Measurements from ENCODE around the gene SLC28A1.
"Not testable (repeated sequence)": the region's sequence is repeated elsewhere in the genome, so short reads cannot be mapped to it uniquely, and the experiment has no call there.

The SLC28A1 gene

DNA sequence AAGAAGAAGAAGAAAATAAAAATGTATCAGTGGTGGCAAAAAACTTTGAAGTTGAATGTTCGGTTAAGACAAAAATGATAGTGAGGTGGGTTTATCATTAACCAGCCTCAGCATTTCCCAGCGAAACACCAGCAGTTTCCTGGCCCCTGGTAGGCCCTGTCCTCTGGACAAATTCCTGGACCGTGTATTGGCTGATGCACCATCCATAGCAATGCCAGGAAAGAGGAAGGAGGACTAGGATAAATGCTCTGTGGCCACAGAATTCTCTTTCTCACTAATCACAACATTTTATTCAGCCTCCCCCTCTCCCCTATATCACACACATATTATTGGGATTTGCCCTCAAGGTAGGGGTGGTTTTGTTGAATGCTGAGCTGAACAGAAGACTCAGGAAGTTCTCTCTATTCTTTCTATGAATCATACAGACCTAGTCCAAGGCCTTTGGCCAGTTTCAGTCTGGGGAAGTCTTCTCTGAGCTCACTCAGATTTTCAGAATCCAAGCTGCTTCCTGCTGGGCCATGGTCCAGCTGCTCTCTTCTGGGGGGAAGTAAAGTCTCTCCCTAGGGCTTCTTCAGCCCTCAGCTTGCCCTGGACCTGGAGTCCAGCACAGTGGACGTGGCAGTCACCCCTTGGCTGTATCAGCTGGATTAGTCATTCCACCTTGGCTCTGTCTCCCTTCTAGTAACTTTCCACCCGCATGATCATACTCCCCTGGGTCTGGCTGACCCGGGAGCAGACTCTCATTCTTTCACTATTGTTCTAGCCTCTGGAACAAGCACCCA, 27.6 kb downstream of the SLC28A1 start:
- DNase-seq: no peak

GRCh38 chr15:84913360-84913723, 28.9 kb downstream of the SLC28A1 start:
- DNase-seq: no peak

- DNase-seq: no peak
These were observed 29.9 kb downstream of the SLC28A1 start for GRCh38 chr15:84914351-84914750.

DNA sequence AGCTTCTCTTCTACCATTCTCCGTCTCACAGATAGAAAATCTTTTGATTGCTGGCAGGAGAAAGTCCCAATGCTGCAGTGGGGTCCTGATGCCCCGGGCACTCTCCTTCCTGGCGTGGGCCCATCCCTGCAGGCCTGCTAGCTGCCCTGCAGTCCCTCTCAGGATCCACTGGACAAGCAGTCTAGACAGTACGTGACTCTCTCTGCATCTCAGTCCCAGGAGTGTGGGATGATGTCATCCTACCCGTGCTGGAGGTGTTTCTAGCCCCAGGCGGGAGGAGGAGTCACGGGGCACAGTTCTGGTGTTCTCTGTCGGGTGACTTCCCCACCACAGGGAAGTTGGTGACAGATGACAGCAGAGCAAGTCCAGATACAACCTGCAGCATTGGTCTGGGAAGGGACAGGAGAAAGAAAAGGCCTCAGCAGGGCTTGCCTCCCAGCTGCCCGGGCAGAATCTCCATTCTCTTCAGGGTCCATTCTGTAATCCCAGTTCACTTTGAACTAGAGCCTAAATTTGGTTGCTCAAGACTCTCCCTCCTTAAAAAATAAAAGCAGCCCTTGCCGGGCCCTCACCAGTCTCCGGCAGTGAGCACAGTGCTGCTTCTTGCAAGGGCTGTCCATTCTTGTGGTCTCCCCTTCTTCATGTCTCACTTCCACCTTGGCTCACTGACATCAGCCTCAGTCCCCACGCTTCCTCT, 30.6 kb downstream of the SLC28A1 start:
- DNase-seq: no peak

DNA sequence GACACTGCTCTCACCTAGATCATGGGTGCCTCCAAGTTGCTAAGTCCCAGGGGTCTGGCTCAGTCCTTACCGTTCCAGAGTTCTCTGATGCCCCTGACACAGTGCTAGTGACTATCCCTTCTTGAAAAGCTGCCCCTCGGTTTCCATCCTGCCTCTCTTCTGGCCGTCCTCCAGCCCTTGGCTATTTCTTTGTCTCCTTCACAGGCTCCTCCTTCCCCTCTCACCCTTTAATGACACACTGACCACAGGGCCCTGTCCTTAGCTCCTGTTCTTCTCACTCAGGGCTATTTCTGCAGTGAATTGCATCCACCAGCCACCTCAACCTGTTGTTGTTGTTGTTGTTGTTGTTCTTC, 31.1 kb downstream of the SLC28A1 start:
- DNase-seq: no peak

DNA sequence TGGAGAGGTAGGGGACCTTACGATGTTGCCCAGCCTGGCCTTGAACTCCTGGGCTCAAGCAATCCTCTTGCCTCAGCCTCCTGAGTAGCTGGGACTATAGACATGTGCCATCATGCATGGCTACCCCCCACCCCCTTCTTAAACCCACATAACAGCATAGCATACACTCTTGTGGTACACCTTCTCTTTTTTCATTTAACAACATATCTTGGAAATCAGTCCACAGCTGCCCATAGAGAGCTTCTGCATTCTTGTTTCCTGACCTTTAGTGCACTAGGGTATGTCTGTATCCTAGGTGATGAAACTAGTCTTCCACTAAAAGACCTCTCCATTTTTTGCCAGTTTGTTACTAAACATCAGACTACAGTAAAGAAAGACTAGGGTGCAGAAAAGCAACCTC, 33.0 kb downstream of the SLC28A1 start:
- no peak for DNase-seq

DNA sequence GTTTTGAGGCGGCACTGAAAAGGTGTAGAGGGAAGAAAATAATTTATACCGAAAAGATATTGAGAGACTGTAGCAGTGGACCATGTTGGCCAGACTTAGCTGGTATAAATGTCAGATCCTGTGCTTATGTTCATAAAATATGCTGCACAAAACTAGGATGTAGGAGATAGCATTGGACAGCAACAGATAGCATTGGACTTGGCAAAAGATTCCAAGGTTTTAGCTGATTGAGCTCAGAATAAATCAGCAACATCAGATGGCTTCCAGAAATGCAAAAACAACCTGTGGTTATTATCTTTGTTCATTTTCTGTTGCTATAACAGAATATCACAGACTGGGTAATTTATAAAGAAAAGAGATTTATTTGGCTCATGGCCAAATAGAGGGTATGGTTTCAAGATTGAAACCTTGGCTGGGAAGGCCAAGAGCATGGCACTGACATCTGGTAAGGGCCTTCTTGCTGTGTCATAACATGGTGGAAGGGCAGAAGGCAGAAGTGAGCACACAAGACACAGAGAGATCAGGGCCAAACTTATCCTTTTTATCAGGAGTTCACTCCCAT, 34.7 kb downstream of the SLC28A1 start:
- no peak for DNase-seq

- no peak for DNase-seq
These were observed 36.7 kb downstream of the SLC28A1 start for GRCh38 chr15:84921121-84921520.

DNA sequence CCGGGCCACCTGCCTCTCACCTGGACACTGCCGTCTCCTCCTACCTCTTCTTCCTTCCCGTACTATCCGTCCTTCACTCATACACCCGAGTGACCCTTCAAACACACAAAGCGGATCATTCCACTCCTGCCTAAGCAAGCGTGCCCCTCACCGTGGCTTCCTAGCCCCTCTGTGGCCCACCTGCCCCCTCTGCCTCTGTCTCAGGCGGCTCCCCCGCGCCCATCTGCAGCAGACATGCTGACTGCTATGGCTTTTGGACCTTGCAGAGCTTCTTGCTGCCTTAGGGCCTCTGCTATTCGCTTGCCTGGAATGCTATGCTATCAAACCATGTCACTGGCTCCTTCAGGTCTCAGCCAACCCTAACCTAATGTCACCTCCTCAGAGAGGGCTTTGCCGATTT, 38.1 kb downstream of the SLC28A1 start:
- no peak for DNase-seq

DNA sequence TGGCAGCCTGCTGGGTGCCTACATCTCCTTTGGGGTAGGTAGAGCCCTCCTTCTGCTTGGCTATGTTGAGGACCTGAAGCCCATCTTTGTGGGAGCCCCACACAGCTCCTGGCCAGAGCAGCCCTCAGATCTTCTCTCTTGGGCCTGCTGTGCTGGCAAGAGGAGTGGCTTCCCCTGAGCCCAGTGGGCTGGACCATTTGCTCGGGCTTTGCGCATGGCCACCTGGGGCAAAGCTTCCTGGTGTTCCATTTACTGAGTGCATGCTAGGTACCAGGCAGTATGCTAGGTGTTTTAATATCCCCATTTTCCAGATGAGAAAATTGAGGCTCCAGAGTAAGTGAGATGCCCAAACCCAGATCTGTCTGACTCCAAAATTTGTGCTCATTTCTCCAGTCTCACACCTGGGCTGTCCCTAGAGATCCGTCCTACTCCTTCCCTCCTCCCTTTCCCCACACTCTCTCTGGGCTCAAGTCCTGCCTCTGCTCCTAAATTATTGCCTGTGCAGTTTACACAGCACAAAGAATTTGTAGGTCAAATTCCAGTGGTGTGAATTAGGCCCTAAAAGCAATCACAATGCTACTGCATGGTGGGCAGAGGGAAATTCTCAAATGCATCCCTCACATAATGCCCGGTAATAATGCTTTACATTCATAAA, 39.7 kb downstream of the SLC28A1 start:
- no peak for DNase-seq

DNA sequence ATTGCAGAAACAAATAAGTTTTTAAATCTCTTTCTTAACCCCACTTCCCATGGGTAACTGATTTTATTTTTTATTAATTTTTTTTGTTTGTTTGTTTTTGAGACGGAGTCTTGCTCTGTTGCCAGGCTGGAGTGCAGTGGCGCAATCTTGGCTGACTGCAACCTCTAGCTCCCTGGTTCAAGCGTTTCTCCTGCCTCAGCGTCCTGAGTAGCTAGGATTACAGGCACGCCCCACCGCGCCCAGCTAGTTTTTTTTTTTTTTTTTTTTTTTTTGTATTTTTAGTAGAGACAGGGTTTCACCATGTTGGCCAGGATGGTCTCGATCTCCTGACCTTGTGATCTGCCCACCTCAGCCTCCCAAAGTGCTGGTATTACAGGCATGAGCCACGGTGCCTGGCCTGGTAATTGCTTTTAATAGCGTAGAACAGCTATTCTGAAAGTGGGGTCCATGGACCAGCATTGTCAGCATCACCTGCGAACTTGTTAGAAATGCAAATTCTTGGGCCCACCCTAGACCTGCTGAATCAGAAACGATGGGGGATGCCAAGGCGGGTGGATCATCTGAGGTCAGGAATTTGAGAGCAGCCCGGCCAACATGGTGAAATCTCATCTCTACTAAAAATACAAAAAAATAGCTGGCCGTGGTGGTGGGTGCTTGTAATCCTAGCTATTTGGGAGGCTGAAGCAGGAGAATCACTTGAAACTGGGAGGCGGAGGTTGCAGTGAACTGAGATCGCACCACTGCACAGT, 40.5 kb downstream of the SLC28A1 start:
- not testable (repeated sequence) for DNase-seq

- DNase-seq: no peak
These were observed 41.4 kb downstream of the SLC28A1 start for GRCh38 chr15:84925906-84926305.

DNA sequence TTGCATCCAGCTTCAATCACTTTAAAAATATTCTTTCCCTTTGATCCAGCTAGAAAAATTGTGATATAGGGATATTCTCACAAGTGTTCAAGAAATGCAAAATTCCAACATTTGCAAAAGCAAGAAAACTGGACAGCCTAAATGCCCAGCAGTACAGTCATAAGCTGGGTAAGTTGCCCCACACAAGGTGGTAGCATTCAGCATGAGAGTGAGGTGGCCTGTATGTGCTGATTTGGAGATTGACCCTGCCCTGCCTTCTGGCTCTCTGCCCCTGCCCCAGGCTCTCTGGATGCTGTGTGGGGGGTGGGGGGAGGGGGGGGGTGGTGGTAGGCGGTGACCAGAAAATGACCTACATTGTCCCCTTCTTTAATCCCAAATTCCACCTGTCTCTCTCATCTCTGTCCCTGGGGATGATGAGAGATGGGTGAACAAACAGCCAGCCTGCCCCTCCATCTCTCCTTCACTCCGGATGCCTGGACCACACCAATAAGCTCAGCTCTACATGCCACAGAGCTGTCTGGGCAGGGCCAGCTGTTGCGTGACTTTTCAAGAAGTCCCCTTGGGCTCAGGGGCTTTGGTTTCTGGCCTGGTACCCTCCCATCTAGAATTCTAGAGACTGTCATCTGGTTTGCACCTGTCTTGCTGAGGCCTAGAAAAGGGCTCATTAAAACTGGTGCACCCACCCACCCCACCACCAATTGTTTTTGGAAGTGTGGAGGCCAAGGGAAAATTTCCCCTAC, 42.2 kb downstream of the SLC28A1 start:
- DNase-seq: no peak

DNA sequence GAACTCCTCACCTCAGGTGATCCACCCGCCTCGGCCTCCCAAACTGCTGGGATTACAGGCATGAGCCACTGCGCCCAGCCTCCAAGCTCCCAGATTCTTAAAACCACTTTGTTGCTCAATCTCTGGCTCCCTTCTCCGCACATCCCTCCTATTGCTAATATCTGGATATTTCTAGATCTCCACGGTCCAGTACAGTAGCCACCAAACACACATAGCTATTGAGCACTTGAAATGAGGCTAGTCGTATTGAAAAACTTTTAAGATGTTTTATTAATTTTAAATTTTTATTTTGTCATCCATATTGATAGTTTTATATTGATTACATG, 44.3 kb downstream of the SLC28A1 start:
- no peak for DNase-seq

- DNase-seq: no peak
These were observed 45.5 kb downstream of the SLC28A1 start for GRCh38 chr15:84929795-84930603.

- DNase-seq: no peak
These were observed 50.7 kb downstream of the SLC28A1 start for GRCh38 chr15:84934942-84935729.

- no peak for DNase-seq
These were observed 52.7 kb downstream of the SLC28A1 start for GRCh38 chr15:84937144-84937543.

- DNase-seq: no peak
These were observed 54.3 kb downstream of the SLC28A1 start for GRCh38 chr15:84938726-84939125.

- no peak for DNase-seq
These were observed 55.9 kb downstream of the SLC28A1 start for GRCh38 chr15:84940399-84940798.

GRCh38 chr15:84942456-84942855, 58.0 kb downstream of the SLC28A1 start:
- DNase-seq: no peak

DNA sequence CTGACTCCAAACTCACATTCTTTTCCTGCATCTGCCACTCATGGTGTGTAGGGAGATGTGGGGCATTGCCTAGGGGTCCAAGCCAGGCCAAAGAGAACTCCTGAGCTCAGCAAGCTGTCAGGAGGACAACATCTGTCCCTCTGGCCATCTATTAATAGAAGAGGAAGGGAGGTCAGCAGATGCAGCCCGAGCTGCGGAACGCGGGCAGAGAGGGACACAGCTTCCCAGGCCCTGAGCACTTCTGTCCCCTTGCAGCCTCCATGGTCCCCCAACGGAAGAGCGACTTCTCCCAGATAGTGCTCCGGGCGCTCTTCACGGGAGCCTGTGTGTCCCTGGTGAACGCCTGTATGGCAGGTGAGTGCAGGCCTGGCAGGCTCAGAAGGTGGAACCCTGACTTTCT, 59.8 kb downstream of the SLC28A1 start:
- DNase-seq: no peak

All from NCI-H1092 (cell line).